Measurements from ENCODE around the gene ENOX1. TPM values are rescaled to one million over a fixed set of nuclear protein-coding genes. Genes with fewer than 3 reads are reported as not detected.

ENOX1 gene
- total RNA-seq, 1 donor from 2014 or later, result 3.0 TPM

DNA sequence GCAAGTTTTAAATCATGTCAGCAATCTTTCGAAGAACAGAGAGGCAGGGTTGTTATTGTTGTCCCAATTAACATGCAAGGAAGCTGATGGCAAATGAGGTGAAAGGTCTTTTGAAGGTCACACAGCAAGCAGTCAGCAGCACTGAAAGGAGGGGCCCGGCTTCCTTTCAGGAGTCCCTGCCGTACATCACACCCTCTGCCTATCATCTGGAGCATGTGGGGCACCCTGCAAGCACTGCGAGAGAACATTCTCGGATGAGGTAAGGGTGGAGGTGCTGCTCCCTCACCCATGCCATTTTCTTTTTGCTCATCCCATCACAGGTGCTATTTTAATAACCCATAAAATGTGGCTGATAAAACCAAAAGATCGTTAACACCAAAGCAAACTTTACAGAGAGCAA, 111.2 kb downstream of the ENOX1 start:
- Mint-ChIP-seq H3K4me1 (no peaks in the 10 kb centered on the region), H3K36me3 (no peaks in the 10 kb centered on the region), H3K4me3 (no peak overlapping the region), H3K27ac (no peak overlapping the region), H3K27me3 (ENCODE audit: low read depth) (no peaks in the 10 kb centered on the region), H3K9me3 (peaks cover 7% of the 10 kb centered on the region)
- TF ChIP-seq, protein P1, sequence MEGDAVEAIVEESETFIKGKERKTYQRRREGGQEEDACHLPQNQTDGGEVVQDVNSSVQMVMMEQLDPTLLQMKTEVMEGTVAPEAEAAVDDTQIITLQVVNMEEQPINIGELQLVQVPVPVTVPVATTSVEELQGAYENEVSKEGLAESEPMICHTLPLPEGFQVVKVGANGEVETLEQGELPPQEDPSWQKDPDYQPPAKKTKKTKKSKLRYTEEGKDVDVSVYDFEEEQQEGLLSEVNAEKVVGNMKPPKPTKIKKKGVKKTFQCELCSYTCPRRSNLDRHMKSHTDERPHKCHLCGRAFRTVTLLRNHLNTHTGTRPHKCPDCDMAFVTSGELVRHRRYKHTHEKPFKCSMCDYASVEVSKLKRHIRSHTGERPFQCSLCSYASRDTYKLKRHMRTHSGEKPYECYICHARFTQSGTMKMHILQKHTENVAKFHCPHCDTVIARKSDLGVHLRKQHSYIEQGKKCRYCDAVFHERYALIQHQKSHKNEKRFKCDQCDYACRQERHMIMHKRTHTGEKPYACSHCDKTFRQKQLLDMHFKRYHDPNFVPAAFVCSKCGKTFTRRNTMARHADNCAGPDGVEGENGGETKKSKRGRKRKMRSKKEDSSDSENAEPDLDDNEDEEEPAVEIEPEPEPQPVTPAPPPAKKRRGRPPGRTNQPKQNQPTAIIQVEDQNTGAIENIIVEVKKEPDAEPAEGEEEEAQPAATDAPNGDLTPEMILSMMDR (IDR thresholded peaks at IDR 0.05; ENCODE audit: unreplicated experiment), result no peak
- no peak for DNase-seq (ENCODE audit: low spot score in 2 of 2, unreplicated experiment in 2 of 2)

DNA sequence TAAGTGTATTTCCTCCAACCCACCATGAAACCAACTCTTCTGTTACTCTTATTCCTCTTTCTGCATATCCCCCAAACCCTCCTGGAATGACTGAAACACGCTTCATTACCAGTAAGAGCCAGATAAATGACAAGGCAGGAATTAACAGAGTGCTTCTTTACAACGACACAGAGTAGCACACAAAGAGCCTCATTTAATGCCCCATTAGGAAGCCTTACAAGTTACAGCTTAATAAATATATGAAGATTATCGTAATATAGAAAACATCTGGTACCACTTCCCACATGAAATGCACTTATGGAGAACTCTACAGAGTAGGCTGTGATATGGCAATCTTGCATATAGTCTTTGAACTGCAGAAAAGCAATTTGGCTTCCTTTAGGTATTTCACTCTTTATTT, 116.8 kb downstream of the ENOX1 start:
- Mint-ChIP-seq H3K9me3 (peaks cover 7% of the 10 kb centered on the region), H3K4me1 (peaks cover 5% of the 10 kb centered on the region), H3K36me3 (no peaks in the 10 kb centered on the region), H3K4me3 (no peak overlapping the region), H3K27ac (no peak overlapping the region), H3K27me3 (ENCODE audit: low read depth) (no peaks in the 10 kb centered on the region)
- TF ChIP-seq, protein P1 (IDR thresholded peaks at IDR 0.05; ENCODE audit: unreplicated experiment), result no peak
- DNase-seq (ENCODE audit: low spot score in 2 of 2, unreplicated experiment in 2 of 2), result no peak

DNA sequence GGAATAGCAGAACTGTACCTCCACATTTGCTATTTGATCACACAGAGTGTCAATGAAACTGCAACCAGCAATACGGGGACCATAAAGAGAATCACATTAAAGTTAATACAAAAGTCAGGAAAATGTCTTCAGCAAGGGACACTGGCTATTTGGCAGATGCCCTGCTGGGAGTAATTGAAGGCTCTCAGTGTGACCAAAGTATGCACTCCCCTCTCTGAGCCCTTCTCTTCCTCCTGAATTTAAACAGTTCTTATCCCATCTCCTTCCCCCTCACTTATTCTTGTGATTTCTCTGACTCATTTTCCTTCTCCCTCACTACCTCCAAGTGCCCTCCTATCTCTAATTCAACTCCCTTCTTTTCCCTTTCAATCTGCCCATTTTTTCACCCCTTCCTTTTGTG, 117.7 kb downstream of the ENOX1 start:
- Mint-ChIP-seq H3K36me3 (no peaks in the 10 kb centered on the region), H3K4me1 (peaks cover 12% of the 10 kb centered on the region), H3K27me3 (ENCODE audit: low read depth) (no peaks in the 10 kb centered on the region), H3K4me3 (no peak overlapping the region), H3K27ac (no peak overlapping the region), H3K9me3 (peaks cover 4% of the 10 kb centered on the region)
- TF ChIP-seq, protein P1 (IDR thresholded peaks at IDR 0.05; ENCODE audit: unreplicated experiment), result no peak
- DNase-seq (ENCODE audit: low spot score in 2 of 2, unreplicated experiment in 2 of 2), result no peak

DNA sequence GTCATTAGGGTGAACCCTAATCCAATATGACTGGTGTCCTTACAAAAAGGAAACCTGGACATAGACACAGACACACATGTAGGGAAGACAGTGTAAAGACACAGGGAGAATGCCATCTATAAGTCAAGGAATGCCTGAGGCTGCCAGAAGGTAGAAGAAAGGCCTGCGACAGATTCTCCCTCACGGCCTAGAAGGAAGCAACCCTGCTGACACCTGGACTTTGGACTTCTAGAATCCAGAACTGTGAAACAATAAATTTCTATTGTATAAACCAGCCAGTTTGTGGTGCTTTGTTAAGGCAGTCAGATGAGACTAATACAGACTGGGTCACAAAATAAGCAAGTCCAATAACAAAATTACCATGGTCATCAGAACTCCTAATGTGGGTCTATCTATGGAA, 120.4 kb downstream of the ENOX1 start:
- Mint-ChIP-seq H3K4me3 (no peak overlapping the region), H3K4me1 (peaks cover 27% of the 10 kb centered on the region), H3K9me3 (no peaks in the 10 kb centered on the region), H3K36me3 (no peaks in the 10 kb centered on the region), H3K27ac (no peak overlapping the region), H3K27me3 (ENCODE audit: low read depth) (no peaks in the 10 kb centered on the region)
- DNase-seq (ENCODE audit: low spot score in 2 of 2, unreplicated experiment in 2 of 2), result no peak
- TF ChIP-seq, protein P1 (IDR thresholded peaks at IDR 0.05; ENCODE audit: unreplicated experiment), result no peak

DNA sequence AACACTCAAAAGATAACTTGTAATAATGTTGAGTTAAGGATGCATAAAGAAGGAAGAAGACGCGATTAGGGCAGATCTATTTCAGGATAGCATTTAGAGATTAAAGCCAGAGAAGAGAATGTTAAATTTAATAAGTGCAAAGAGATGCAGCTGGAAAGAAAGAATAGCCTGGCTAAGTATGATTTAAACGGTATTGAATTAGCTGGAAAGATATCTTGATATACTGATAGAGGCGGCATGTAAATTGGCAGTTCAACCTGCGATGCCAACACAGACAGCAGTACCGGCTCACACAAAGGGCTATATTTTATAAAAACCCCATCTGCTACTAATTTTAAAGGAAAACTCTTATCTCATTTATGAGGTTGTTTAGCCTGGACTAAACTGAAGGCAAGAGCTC, 121.4 kb downstream of the ENOX1 start:
- DNase-seq (ENCODE audit: low spot score in 2 of 2, unreplicated experiment in 2 of 2), result no peak
- H3K4me3 Mint-ChIP-seq, result no peak overlapping the region
- H3K4me1 Mint-ChIP-seq, result peaks cover 31% of the 10 kb centered on the region
- H3K36me3 Mint-ChIP-seq, result no peaks in the 10 kb centered on the region
- no peaks in the 10 kb centered on the region for H3K27me3 Mint-ChIP-seq (ENCODE audit: low read depth)
- no peaks in the 10 kb centered on the region for H3K9me3 Mint-ChIP-seq
- TF ChIP-seq, protein P1 (IDR thresholded peaks at IDR 0.05; ENCODE audit: unreplicated experiment), result no peak
- H3K27ac Mint-ChIP-seq, result peak overlapping the region; percentile 40

DNA sequence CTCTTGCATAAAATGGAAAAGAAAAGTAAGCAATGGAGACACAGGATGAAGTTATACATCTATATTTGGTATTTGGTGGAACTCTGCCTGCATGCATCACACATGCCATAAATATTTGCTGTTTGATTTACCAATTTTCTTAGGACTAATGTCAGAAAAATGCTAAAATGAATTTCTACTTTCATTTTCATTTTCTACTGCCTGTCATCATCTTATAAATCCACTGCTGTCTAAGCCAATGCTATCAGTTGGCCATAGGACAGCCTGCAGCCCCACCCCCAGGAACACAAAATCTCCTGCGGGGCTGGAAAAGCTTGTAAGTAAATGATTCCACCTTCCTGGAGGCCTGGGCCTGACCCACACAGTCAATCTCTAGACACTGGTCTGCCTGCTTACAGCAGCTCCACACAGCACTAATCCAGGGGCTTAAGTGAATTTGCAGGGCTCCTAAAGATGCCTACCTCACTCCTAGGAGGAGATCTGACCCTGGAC, 122.0 kb downstream of the ENOX1 start:
- no peaks in the 10 kb centered on the region for H3K36me3 Mint-ChIP-seq
- TF ChIP-seq, protein P1 (IDR thresholded peaks at IDR 0.05; ENCODE audit: unreplicated experiment), result no peak
- no peak overlapping the region for H3K4me3 Mint-ChIP-seq
- no peaks in the 10 kb centered on the region for H3K27me3 Mint-ChIP-seq (ENCODE audit: low read depth)
- H3K27ac Mint-ChIP-seq, result peak overlapping the region; percentile 45
- H3K9me3 Mint-ChIP-seq, result no peaks in the 10 kb centered on the region
- H3K4me1 Mint-ChIP-seq, result peaks cover 31% of the 10 kb centered on the region
- peak in 1 of 2 experiments; percentile 38 for DNase-seq (ENCODE audit: low spot score in 2 of 2, unreplicated experiment in 2 of 2)

Measured in mesothelial cell of epicardium (in vitro differentiated cells).